H9 (cell line): ENCODE data around the gene PLEKHA5. TPM values are rescaled to one million over a fixed set of nuclear protein-coding genes. Genes with fewer than 3 reads are reported as not detected.

Experiments
- DNase-seq: peaks from one replicate; pipeline ENCODE4 v3.0.0-alpha.2; 2017
- H2AFZ ChIP-seq: one replicate; pipeline ENCODE4 v1.6.1; 2013; ENCODE audit warnings: mild to moderate bottlenecking, low read length, control low read depth, moderate library complexity
- H2AK5ac ChIP-seq: 2 replicates; pipeline ENCODE4 v1.6.1; 2013; ENCODE audit warnings: low read length, control low read depth, mixed read lengths; ENCODE audit not compliant: insufficient read length
- H2BK120ac ChIP-seq: one replicate; pipeline ENCODE4 v1.6.1; 2013; ENCODE audit warnings: low read depth, mild to moderate bottlenecking, low read length, control low read depth, inconsistent platforms; ENCODE audit not compliant: poor library complexity, severe bottlenecking
- H2BK12ac ChIP-seq: 2 replicates; pipeline ENCODE4 v1.6.1; 2013; ENCODE audit warnings: low read length, control low read depth, mixed read lengths, low read depth; ENCODE audit not compliant: insufficient read length
- H2BK15ac ChIP-seq: 2 replicates; pipeline ENCODE4 v1.6.1; 2013; ENCODE audit warnings: low read depth, low read length, control low read depth
- H2BK20ac ChIP-seq: one replicate; pipeline ENCODE4 v1.6.1; 2013; ENCODE audit warnings: low read depth, mild to moderate bottlenecking, low read length, control low read depth, inconsistent platforms; ENCODE audit not compliant: poor library complexity, severe bottlenecking
- H2BK5ac ChIP-seq: 2 replicates; pipeline ENCODE4 v1.6.1; 2013; ENCODE audit warnings: low read length, control low read depth, mixed read lengths; ENCODE audit not compliant: insufficient read length
- H3K14ac ChIP-seq: 2 replicates; pipeline ENCODE4 v1.6.1; 2013; ENCODE audit warnings: low read length, control low read depth; ENCODE audit not compliant: insufficient read depth
- H3K18ac ChIP-seq: 2 replicates; pipeline ENCODE4 v1.6.1; 2013; ENCODE audit warnings: low read depth, mild to moderate bottlenecking, mixed read lengths, low read length, control low read depth; ENCODE audit not compliant: insufficient read length
- H3K23ac ChIP-seq: 2 replicates; pipeline ENCODE4 v1.6.1; 2013; ENCODE audit warnings: low read length, control low read depth, mixed read lengths, low read depth; ENCODE audit not compliant: insufficient read length
- H3K23me2 ChIP-seq: 2 replicates; pipeline ENCODE4 v1.6.1; 2013; ENCODE audit warnings: low read depth, mild to moderate bottlenecking, mixed read lengths, low read length, control low read depth; ENCODE audit not compliant: insufficient read length, poor library complexity, severe bottlenecking
- H3K27ac ChIP-seq: 2 replicates; pipeline ENCODE4 v1.5.1; 2013; ENCODE audit warnings: low read length, control low read depth, mixed read lengths, low read depth; ENCODE audit not compliant: insufficient read length
- H3K27me3 ChIP-seq: 2 replicates; pipeline ENCODE4 v1.6.1; 2013; ENCODE audit warnings: low read length, control low read depth, inconsistent platforms; ENCODE audit not compliant: insufficient read depth
- H3K4ac ChIP-seq: 2 replicates; pipeline ENCODE4 v1.6.1; 2013; ENCODE audit warnings: low read depth, mild to moderate bottlenecking, control low read depth, inconsistent platforms, low read length, moderate library complexity
- H3K4me1 ChIP-seq: 2 replicates; pipeline ENCODE4 v1.6.1; 2013; ENCODE audit warnings: low read length, control low read depth, inconsistent platforms; ENCODE audit not compliant: insufficient read depth
- H3K4me2 ChIP-seq: 2 replicates; pipeline ENCODE4 v1.6.1; 2013; ENCODE audit warnings: low read length, control low read depth, mixed read lengths; ENCODE audit not compliant: insufficient read length, insufficient read depth
- H3K56ac ChIP-seq: 2 replicates; pipeline ENCODE4 v1.6.1; 2013; ENCODE audit warnings: low read depth, mild to moderate bottlenecking, mixed read lengths, low read length, control low read depth; ENCODE audit not compliant: insufficient read length
- H3K79me1 ChIP-seq: 2 replicates; pipeline ENCODE4 v1.6.1; 2013; ENCODE audit warnings: low read depth, mild to moderate bottlenecking, moderate library complexity, low read length, control low read depth, inconsistent platforms; ENCODE audit not compliant: insufficient read depth, poor library complexity, severe bottlenecking
- H3K79me2 ChIP-seq: 2 replicates; pipeline ENCODE4 v1.6.1; 2013; ENCODE audit warnings: low read length, control low read depth, inconsistent platforms; ENCODE audit not compliant: insufficient read depth
- H3K9ac ChIP-seq: 2 replicates; pipeline ENCODE4 v1.6.1; 2013; ENCODE audit warnings: low read length, control low read depth, mixed read lengths; ENCODE audit not compliant: insufficient read length; ENCODE audit errors: extremely low read depth
- H3K9me3 ChIP-seq: one replicate; pipeline ENCODE4 v1.6.1; 2013; ENCODE audit warnings: low read depth, low read length, inconsistent platforms; ENCODE audit not compliant: control insufficient read depth
- H3T11ph ChIP-seq: one replicate; pipeline ENCODE4 v1.6.1; 2013; ENCODE audit warnings: mild to moderate bottlenecking, low read length, control low read depth, inconsistent platforms
- H4K20me1 ChIP-seq: one replicate; pipeline ENCODE4 v1.6.1; 2013; ENCODE audit not compliant: control insufficient read depth, insufficient read length, insufficient read depth
- H4K5ac ChIP-seq: 2 replicates; pipeline ENCODE4 v1.6.1; 2013; ENCODE audit warnings: low read depth, mild to moderate bottlenecking, mixed read lengths, low read length, control low read depth; ENCODE audit not compliant: insufficient read length
- H4K8ac ChIP-seq: replicated peaks from 2 replicates; pipeline ENCODE4 v1.6.1; 2013; ENCODE audit warnings: low read length, control low read depth, mixed read lengths, low read depth; ENCODE audit not compliant: insufficient read length
- H4K91ac ChIP-seq: 2 replicates; pipeline ENCODE4 v1.6.1; 2013; ENCODE audit warnings: low read depth, mild to moderate bottlenecking, moderate library complexity, mixed read lengths, low read length, control low read depth; ENCODE audit not compliant: insufficient read length
- H3K27ac Mint-ChIP-seq, 3 experiments: 2 replicates in 2 of 3; 3 replicates in 1 of 3; pipeline ENCODE4 v1.8.0; 2020 to 2021; ENCODE audit warnings: mixed read lengths in 3 of 3, mild to moderate bottlenecking in 1 of 3, moderate library complexity in 1 of 3
- H3K27me3 Mint-ChIP-seq: 2 replicates; pipeline ENCODE4 v1.8.0; 2021; ENCODE audit warnings: low read depth, mild to moderate bottlenecking, moderate library complexity, mixed read lengths
- H3K36me3 Mint-ChIP-seq, 3 experiments: 2 replicates in 2 of 3; 3 replicates in 1 of 3; pipeline ENCODE4 v1.8.0; 2020 to 2021; ENCODE audit warnings: low read depth in 3 of 3, mixed read lengths in 3 of 3; ENCODE audit not compliant: insufficient read depth in 1 of 3
- H3K4me1 Mint-ChIP-seq, 2 experiments: 2 replicates each; pipeline ENCODE4 v1.8.0; 2020; ENCODE audit warnings: mixed read lengths in 2 of 2
- H3K4me3 Mint-ChIP-seq, 2 experiments: 2 replicates in 1 of 2; 3 replicates in 1 of 2; pipeline ENCODE4 v1.8.0; 2020 to 2021; ENCODE audit warnings: mild to moderate bottlenecking in 2 of 2, mixed read lengths in 2 of 2, moderate library complexity in 1 of 2
- H3K9me3 Mint-ChIP-seq, 2 experiments: 2 replicates in 1 of 2; 3 replicates in 1 of 2; pipeline ENCODE4 v1.8.0; 2020; ENCODE audit warnings: mild to moderate bottlenecking in 2 of 2, mixed read lengths in 2 of 2, moderate library complexity in 1 of 2
- WGBS: extraction: QIAGEN DNeasy Blood & Tissue Kit; methylation state at CpG from one replicate; pipeline ENCODE4 v1.1.7; 2013; ENCODE audit warnings: missing lambda C conversion rate, low lambda C conversion rate, mixed read lengths; ENCODE audit not compliant: insufficient read length; ENCODE audit errors: extremely low coverage; 5-methylcytosine and 5-hydroxymethylcytosine counted together
- total RNA-seq: library from RNA; stranded (reverse); gene quantifications from 2 replicates; pipeline ENCODE4 v1.2.1, GENCODE V29; 2021
- TF ChIP-seq, protein P1 (sequence below): fragments of 200-600 bp; sonication (generic); conservative IDR thresholded peaks from 3 replicates; pipeline ENCODE4 v1.8.0; 2021; ENCODE audit warnings: antibody characterized with exemption, mild to moderate bottlenecking

The PLEKHA5 gene
- total RNA-seq, 1 experiment from 2014 or later = 86.7 TPM

DNA sequence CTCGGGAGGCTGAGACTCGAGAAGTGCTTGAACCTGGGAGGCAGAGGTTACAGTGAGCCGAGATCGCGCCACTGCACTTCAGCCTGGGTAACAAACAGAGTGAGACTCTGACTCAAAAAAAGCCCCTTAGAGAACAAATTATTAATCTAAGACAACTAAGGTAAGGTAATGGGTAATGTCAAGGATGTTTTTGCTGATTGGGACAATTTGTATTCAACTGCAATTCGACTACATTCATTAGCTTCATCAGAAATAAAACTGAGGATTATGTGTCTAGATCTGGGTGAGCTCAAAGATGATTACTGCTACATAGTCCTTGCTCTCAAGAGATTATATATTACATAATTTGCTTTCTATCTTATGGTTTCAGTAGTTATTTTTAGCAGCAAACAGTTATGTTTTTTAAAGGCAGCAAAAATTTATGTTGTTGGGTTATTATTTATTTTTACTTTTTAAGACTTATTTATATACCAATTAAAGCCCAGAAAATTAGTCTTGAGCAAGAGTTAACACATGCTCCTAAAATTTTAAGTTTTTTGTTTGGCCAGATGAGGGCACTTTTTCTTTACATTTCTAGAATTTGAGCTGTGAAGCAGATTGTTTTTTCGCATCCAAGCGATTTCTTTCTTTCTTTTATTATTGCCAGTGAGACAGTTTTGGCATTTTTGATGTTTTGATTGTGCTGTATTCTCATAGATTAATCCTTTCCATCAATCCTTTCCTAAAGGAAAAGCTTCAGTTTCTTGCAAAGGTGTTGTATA is 52.3 kb downstream of the PLEKHA5 start:
- peak overlapping the region; percentile 18 to 95 (median 36); a peak in 4 of 7 replicates for H3K27ac Mint-ChIP-seq
- no peak overlapping the region for H4K91ac ChIP-seq

More for the DNA sequence above, 52.3 kb downstream of the PLEKHA5 start:
- peaks cover 3% of the 10 kb centered on the region; the same call in 1 of the 2 replicates for H3K79me2 ChIP-seq
- Mint-ChIP-seq H3K4me3 (no peak overlapping the region), H3K36me3 (peaks cover 0 to 20% (median 14%) of the 10 kb centered on the region in 3 experiments; a peak in 6 of 7 replicates), H3K4me1 (peaks cover 42 to 62% of the 10 kb centered on the region in 2 experiments), H3K27me3 (no peaks in the 10 kb centered on the region), H3K9me3 (no peaks in the 10 kb centered on the region)
- H3K9ac ChIP-seq = no peak overlapping the region
- no peaks in the 10 kb centered on the region for H3K27me3 ChIP-seq
- no peak overlapping the region for H3K4me2 ChIP-seq
- H3K4ac ChIP-seq = no peak overlapping the region
- H3K23ac ChIP-seq = no peak overlapping the region
- H4K8ac ChIP-seq = no peak overlapping the region
- H3K14ac ChIP-seq = no peak overlapping the region
- no peaks in the 10 kb centered on the region for H3K23me2 ChIP-seq
- peaks cover 3% of the 10 kb centered on the region; the same call in 1 of the 2 replicates for H3K4me1 ChIP-seq
- no peak overlapping the region for H2BK12ac ChIP-seq
- no CpG with 5 or more reads among the region's 8 CpGs for WGBS
- H4K5ac ChIP-seq = no peak overlapping the region
- no peak overlapping the region for H2AK5ac ChIP-seq
- H3K27ac ChIP-seq = no peak overlapping the region
- peaks cover 6% of the 10 kb centered on the region for H3K79me1 ChIP-seq
- H3T11ph ChIP-seq = no peak overlapping the region
- H2BK15ac ChIP-seq = no peak overlapping the region
- DNase-seq = no peak
- no peak overlapping the region for H2BK120ac ChIP-seq
- H4K20me1 ChIP-seq = no peaks in the 10 kb centered on the region
- H2BK5ac ChIP-seq = no peak overlapping the region
- no peak overlapping the region for H2AFZ ChIP-seq
- H2BK20ac ChIP-seq = no peak overlapping the region
- no peaks in the 10 kb centered on the region for H3K9me3 ChIP-seq
- TF ChIP-seq, protein P1, sequence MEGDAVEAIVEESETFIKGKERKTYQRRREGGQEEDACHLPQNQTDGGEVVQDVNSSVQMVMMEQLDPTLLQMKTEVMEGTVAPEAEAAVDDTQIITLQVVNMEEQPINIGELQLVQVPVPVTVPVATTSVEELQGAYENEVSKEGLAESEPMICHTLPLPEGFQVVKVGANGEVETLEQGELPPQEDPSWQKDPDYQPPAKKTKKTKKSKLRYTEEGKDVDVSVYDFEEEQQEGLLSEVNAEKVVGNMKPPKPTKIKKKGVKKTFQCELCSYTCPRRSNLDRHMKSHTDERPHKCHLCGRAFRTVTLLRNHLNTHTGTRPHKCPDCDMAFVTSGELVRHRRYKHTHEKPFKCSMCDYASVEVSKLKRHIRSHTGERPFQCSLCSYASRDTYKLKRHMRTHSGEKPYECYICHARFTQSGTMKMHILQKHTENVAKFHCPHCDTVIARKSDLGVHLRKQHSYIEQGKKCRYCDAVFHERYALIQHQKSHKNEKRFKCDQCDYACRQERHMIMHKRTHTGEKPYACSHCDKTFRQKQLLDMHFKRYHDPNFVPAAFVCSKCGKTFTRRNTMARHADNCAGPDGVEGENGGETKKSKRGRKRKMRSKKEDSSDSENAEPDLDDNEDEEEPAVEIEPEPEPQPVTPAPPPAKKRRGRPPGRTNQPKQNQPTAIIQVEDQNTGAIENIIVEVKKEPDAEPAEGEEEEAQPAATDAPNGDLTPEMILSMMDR = no peak; the same call in 2 of the 3 replicates
- H3K56ac ChIP-seq = no peak overlapping the region
- no peak overlapping the region for H3K18ac ChIP-seq
